T-helper 2 cell (primary cell): ENCODE measurements around the gene STX2.
"Not testable (repeated sequence)": the region's sequence is repeated elsewhere in the genome, so short reads cannot be mapped to it uniquely, and the experiment has no call there.

Experiments used
- DNase-seq, 5 experiments: peaks; one replicate each; pipeline versions ENCODE4 v3.0.0 to v3.0.0-alpha.2; 2012 to 2022
- total RNA-seq, 2 donors: gene quantifications; one replicate each; lab custom pipeline; 2026; lab: John Stamatoyannopoulos, UW

The STX2 gene
- total RNA-seq, result 40.5 to 46.8 reads per million in 2 donors

DNA sequence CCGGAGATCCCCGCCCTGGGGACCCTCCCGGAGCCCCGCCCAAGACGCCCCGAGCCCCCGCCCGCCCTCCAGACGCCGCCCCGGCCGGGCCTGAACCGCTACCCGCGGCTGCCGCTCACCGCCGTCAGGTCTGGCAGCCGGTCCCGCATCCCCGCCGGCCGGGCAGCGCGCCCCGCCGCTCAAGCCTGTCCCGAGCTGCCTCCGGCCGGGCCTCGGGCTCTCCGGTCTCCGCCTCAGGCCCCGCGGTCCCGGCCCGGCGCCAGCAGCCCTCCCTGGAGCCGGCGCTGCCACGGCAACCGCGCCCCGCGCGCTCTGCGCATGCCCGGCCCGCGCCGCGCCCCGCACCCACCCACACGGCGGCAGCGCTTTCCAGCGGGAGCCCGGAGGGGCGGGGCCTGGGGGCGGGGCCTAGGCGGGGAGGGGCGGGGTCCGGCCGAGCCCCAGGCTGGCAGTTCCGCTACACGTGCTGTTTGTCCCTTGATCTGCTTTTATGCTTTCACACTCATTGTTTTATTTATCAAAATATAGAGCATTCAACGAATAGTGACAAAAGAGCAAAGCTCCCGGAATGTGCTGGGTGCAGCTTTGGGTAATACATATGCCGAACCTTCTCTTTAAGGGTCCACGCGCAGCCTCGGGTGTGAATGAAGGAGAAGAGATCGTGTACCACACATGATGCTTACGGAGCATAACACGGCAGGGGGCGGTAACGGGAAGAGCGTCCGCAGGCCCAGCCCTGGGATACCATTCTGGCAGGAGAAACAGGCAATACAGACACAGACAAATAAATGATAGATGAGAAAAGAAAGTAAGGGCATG lies at the start of gene STX2:
Gene STX2, minus strand, starts transcription at position 300 of the 819 bp plus-strand sequence. Its CDS starts 151 bp downstream, at position 149.
- peak; percentile 84 to 89 (median 85) for DNase-seq

GRCh38 chr12:130887190-130887589 lies 48.1 kb upstream of the STX2 start:
- not testable (repeated sequence) for DNase-seq

GRCh38 chr12:130881548-130881947 lies 42.5 kb upstream of the STX2 start:
- DNase-seq, result no peak

DNA sequence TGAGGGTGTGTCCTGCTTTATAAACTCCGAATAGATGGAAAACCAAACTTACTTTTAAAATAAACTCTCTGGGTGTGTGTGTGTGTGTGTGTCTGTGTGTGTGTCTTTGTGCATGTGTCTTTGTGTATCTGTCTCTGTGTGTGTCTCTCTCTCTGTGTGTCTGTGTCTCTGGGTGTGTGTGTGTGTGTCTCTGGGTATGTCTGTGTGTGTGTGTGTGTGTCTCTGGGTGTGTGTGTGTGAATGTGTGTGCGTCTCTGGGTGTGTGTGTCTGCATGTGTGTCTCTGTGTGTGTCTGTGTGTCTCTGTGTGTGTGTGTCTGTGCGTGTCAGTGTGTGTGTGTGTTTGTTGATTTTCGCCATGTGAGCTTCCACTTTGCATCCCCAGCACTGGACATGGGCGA lies 42.0 kb upstream of the STX2 start:
- peak in 1 of 5 experiments; percentile 17 for DNase-seq

- DNase-seq, result peak in 1 of 5 experiments; percentile 53
Measured at GRCh38 chr12:130880411-130880885, 41.4 kb upstream of the STX2 start.

DNA sequence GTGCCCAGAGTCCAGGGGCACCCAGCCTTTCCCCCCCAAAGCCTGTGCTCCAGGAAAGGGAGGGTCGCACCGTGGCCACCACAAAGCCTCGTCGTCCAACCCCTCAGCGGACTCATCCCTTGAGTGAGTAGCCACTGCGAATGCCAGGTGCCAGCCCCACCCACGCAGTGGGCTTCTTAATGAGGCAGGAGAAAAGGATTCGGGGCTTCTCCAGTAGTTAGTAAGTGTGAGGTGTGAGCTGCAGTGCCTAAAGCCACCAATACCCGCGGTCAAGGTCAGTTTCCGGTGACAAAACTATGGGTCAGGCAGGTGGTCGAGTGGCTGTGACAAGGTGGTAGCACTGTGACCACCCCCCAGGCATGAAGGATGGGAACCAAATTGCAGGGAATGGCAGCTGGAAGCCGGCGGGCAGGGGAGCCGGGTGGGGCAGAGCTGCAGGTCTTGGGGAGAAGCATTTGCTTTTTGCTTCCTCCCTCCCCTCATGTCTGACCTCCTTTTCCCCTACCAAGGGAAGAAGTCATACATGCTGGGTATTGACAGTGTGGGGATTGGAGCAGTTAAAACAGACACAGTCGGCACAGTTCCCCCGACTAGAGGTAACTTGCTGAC lies 40.8 kb upstream of the STX2 start:
- DNase-seq, result no peak

GRCh38 chr12:130879212-130879686 lies 40.2 kb upstream of the STX2 start:
- DNase-seq, result peak in 1 of 5 experiments; percentile 17

GRCh38 chr12:130878193-130879185 lies 39.4 kb upstream of the STX2 start:
- DNase-seq, result no peak

DNA sequence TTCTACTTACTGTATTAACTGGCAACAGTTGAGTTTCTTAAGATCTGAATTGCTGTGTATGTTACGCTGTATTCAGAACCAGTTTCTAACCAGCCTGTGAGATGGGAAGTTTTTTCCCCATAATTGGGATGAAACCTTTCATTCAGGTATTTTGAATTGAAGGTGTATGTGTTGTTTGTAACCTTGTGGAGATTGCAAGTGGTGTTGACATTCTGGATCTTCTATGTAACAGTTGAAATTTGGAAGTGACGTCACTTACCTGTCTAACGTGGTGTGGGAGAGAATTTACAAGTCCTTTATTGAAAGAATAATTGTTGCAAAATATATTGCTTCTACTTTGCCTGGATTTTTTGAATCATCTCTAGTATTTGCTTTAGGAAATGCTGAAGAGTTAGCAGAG lies 38.3 kb upstream of the STX2 start:
- no peak for DNase-seq

DNA sequence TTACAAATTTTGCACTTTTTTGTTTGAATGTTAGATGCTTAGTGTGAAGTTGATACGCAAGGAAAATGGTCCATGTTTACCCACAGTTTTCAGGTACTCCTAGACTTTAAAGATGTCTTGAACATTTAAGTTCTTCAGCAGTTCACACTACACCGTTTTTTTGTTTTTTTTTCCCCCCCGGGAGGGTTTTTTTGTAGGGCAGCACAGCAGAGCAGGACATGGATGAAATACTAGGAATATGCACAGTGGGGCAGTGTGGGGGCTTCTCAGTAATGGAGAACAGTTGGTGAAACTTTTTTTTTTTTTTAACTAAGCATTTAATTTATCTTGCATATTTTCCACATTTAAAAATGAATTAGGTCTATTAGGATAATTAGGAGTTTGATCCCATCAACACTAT lies 37.7 kb upstream of the STX2 start:
- no peak for DNase-seq

- DNase-seq, result no peak
Measured at GRCh38 chr12:130876297-130876696, 37.2 kb upstream of the STX2 start.

DNA sequence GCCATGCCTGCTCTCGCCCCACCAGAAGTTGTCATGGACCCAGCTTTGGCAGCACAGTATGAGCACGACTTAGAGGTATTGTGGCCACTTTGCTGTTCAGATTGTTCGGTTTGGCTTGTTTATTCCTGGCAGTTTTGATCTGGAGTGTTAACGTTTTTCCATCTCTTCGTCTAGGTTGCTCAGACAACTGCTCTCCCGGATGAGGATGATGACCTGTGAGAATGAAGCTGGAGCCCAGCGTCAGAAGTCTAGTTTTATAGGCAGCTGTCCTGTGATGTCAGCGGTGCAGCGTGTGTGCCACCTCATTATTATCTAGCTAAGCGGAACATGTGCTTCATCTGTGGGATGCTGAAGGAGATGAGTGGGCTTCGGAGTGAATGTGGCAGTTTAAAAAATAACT lies 36.7 kb upstream of the STX2 start:
- not testable (repeated sequence) for DNase-seq

DNA sequence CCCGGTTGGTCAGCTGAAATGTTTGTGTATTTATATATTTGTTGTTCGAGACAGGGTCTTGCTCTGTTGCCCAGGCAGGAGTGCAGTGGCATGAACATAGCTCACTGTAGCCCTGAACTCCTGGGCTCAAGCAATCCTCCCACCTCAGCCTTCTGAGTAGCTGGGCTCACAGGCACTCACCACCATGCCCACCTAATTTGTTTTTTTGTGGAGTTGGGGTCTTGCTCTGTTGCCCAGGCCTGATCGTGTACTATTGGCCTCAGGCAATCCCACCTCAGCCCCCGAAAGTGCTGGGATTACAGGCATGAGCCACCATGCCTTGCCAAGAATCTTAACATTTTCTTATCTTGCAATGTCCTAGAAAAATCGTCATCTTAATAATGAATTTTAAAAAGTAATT lies 36.1 kb upstream of the STX2 start:
- DNase-seq, result no peak

- DNase-seq, result no peak
Measured at GRCh38 chr12:130874696-130875095, 35.6 kb upstream of the STX2 start.

DNA sequence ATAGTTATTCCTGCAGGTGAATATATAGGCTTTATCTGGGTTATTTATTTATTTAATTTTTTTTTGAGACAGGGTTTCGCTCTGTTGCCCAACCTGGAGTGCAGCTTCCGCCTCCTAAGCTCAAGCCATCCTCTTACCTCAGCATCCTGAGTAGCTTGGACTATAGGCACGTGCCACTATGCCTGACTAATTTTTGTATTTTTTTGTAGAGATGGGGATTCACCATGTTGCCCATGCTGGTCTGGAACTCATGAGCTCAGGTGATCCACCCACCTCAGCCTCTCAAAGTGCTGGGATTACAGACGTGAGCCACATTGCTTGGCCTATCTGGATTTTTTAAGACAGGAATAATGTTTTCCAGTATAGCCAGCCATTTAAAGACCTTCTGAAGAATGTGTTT lies 34.8 kb upstream of the STX2 start:
- DNase-seq, result peak in 1 of 5 experiments; percentile 22

- no peak for DNase-seq
Measured at GRCh38 chr12:130873106-130873795, 34.2 kb upstream of the STX2 start.

DNA sequence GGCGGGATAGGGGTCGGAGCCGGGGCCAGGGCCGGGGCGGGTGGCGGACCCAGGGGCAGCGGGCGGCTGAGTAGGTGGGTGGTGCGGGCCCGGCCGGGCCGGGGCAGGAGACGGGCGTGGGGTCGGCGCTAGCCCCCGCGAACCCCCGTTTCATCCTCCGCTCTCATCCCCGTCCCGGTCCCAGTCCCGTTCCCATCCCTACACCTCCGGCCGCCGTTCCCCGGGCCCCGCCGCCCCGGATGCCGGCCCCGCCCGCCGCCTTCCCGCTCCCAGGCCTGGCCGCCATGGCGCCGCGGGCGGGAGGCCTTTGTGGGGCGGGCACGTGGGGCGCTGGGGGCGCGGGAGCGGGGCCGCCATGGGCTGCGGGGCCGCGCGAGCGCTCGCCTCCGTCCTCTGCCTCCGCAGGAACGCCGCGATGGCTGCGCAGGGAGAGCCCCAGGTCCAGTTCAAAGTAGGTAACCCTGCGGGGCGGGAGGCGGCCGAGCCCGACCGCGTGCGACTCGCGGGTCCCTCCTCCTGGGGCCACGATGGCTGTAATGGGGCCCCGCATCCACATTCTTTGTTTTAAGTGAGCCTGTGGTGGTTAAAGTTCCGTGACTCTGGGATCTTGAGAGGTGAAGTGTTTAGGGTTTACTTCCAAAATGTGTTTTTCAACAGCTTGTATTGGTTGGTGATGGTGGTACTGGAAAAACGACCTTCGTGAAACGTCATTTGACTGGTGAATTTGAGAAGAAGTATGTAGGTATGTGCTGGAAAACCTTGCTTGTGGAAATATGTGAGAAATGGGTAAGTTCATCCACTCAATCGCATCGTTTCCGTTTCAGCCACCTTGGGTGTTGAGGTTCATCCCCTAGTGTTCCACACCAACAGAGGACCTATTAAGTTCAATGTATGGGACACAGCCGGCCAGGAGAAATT lies 33.4 kb upstream of the STX2 start:
- DNase-seq, result peak; percentile 19 to 64 (median 47)

- DNase-seq, result peak; percentile 83 to 98 (median 89)
Measured at GRCh38 chr12:130871286-130872178, 32.5 kb upstream of the STX2 start, which contains the start of gene RAN. Gene RAN (plus strand): TSS chr12:130872066. CDS start chr12:130872594, 528 bp downstream.
